GM12878 (cell line): ENCODE results near the gene PUS3. TPM values are rescaled to one million over a fixed set of nuclear protein-coding genes. Genes with fewer than 3 reads are reported as not detected.

Experiments used
- ATAC-seq: fragments of 200-7000 bp; cut with Tn5 transposase; 3 replicates; pipeline ENCODE4 v1.9.1; 2020; ENCODE audit warnings: mild to moderate bottlenecking, moderate library complexity
- BruUV-seq: library from RNA; stranded (reverse); fragments of 400-500 nt; replicated peaks from 2 replicates; lab custom pipeline; 2021; lab: Mats Ljungman, UMichigan
- CTCF ChIA-PET: fragments of 300-600 bp; sonication (Branson Sonifier 250); formaldehyde crosslinking; extraction: SDS; loops from one replicate; lab custom pipeline; 2021; ENCODE audit warnings: inconsistent platforms; lab: Yijun Ruan, JAX
- POLR2A ChIA-PET: fragments of 350-600 bp; formaldehyde crosslinking; extraction: SDS; loops from one replicate; lab custom pipeline; 2021; ENCODE audit warnings: inconsistent platforms; lab: Charles Lee
- RAD21 ChIA-PET: fragments of 300-600 bp; sonication (Branson Sonifier 250); formaldehyde crosslinking; loops from one replicate; lab custom pipeline; 2023; ENCODE audit warnings: antibody characterized with exemption; ENCODE audit not compliant: unreplicated experiment; lab: Charles Lee
- SMC1A ChIA-PET: fragments of 300-600 bp; sonication (Branson Sonifier 250); formaldehyde crosslinking; loops from one replicate; lab custom pipeline; 2023; ENCODE audit not compliant: unreplicated experiment, uncharacterized antibody; lab: Charles Lee
- DNase-seq: peaks from one replicate; pipeline ENCODE4 v3.0.0-alpha.2; 2011; ENCODE audit warnings: low read depth, low spot score
- FAIRE-seq: peaks from 3 replicates; lab custom pipeline; 2011; peaks lifted over from hg19 to GRCh38; lab: Jason Lieb, UNC
- H2AFZ ChIP-seq: 2 replicates; pipeline ENCODE4 v1.6.0; 2011; ENCODE audit warnings: low read depth, low read length, control low read depth; ENCODE audit not compliant: control insufficient read depth
- H3K27ac ChIP-seq: 2 replicates; pipeline ENCODE4 v1.5.1; 2011; ENCODE audit warnings: control low read depth; ENCODE audit not compliant: control insufficient read depth, insufficient read depth
- H3K27me3 ChIP-seq, 2 experiments: replicated peaks in 1 of 2; 2 replicates each; pipeline versions ENCODE4 v1.6.0 to v1.6.1; 2011; ENCODE audit warnings: low read length in 1 of 2; ENCODE audit not compliant: control insufficient read depth in 2 of 2, insufficient read depth in 2 of 2
- H3K36me3 ChIP-seq, 2 experiments: 2 replicates each; pipeline ENCODE4 v1.5.1; 2011; ENCODE audit warnings: low read length in 1 of 2; ENCODE audit not compliant: control insufficient read depth in 2 of 2, insufficient read depth in 2 of 2
- H3K4me1 ChIP-seq: 2 replicates; pipeline ENCODE4 v1.6.1; 2011; ENCODE audit warnings: mild to moderate bottlenecking, low read length, moderate library complexity, mixed read lengths; ENCODE audit not compliant: control insufficient read depth, insufficient read depth
- H3K4me2 ChIP-seq: 2 replicates; pipeline ENCODE4 v1.6.0; 2011; ENCODE audit warnings: control low read depth; ENCODE audit not compliant: control insufficient read depth, insufficient read depth
- H3K4me3 ChIP-seq: fragments of 200-600 bp; sonication (generic); 2 replicates; pipeline ENCODE4 v1.5.1; 2016
- H3K79me2 ChIP-seq: 2 replicates; pipeline ENCODE4 v1.6.0; 2011; ENCODE audit warnings: low read length; ENCODE audit not compliant: control insufficient read depth, insufficient read depth
- H3K9ac ChIP-seq: 2 replicates; pipeline ENCODE4 v1.8.0; 2011; ENCODE audit warnings: low read length, control low read depth, mixed read lengths; ENCODE audit not compliant: control insufficient read depth, insufficient read depth
- H3K9me3 ChIP-seq: replicated peaks from 3 replicates; pipeline ENCODE4 v1.5.1; 2011; ENCODE audit warnings: mild to moderate bottlenecking, low read length; ENCODE audit not compliant: control insufficient read depth, insufficient read depth
- H4K20me1 ChIP-seq: 2 replicates; pipeline ENCODE4 v1.6.0; 2011; ENCODE audit not compliant: control insufficient read depth, insufficient read depth
- ATF2 ChIP-seq: IDR thresholded peaks from 2 replicates; pipeline ENCODE4 v1.6.1; 2012; ENCODE audit warnings: low read length, inconsistent platforms
- CTCF ChIP-seq, 3 experiments: IDR thresholded peaks in 2 of 3; conservative IDR thresholded peaks in 1 of 3; 2 replicates each; pipeline ENCODE4 v1.5.1; 2011; ENCODE audit warnings: low read depth in 3 of 3, low read length in 3 of 3, mild to moderate bottlenecking in 3 of 3, control low read depth in 2 of 3, moderate library complexity in 2 of 3, inconsistent platforms in 1 of 3, mixed read lengths in 1 of 3; ENCODE audit not compliant: control insufficient read depth in 2 of 3, insufficient read depth in 1 of 3; ENCODE audit errors: extremely low read depth in 1 of 3
- ESRRA ChIP-seq: IDR thresholded peaks from 2 replicates; pipeline ENCODE4 v1.6.1; 2012; ENCODE audit warnings: mild to moderate bottlenecking, low read length, improper control_type of control experiment
- HDAC6 ChIP-seq: fragments of 200-600 bp; sonication (generic); IDR thresholded peaks from one replicate; pipeline ENCODE4 v1.8.0; 2017; ENCODE audit warnings: antibody characterized with exemption; ENCODE audit not compliant: unreplicated experiment
- PRDM15 ChIP-seq: fragments of 450-650 bp; formaldehyde crosslinking; IDR thresholded peaks from 2 replicates; pipeline ENCODE4 v1.4.0; 2020; ENCODE audit warnings: mild to moderate bottlenecking, moderate library complexity
- RB1 ChIP-seq: fragments of 450-650 bp; formaldehyde crosslinking; IDR thresholded peaks from 2 replicates; pipeline ENCODE4 v1.6.1; 2017; ENCODE audit warnings: mild to moderate bottlenecking, borderline replicate concordance
- RBBP5 ChIP-seq: fragments of 200-600 bp; sonication (generic); conservative IDR thresholded peaks from 2 replicates; pipeline ENCODE4 v1.6.1; 2016
- SIN3A ChIP-seq: IDR thresholded peaks from 2 replicates; pipeline ENCODE4 v1.6.1; 2012; ENCODE audit warnings: low read depth, low read length, improper control_type of control experiment
- SMARCA5 ChIP-seq: fragments of 450-650 bp; IDR thresholded peaks from 2 replicates; pipeline ENCODE4 v1.6.1; 2017; ENCODE audit warnings: mild to moderate bottlenecking
- SP1 ChIP-seq: IDR thresholded peaks from one replicate; pipeline ENCODE4 v1.6.1; 2011; ENCODE audit warnings: low read depth, low read length
- TCF3 ChIP-seq: IDR thresholded peaks from 2 replicates; pipeline ENCODE4 v1.6.1; 2012; ENCODE audit warnings: low read depth, mild to moderate bottlenecking, low read length, borderline replicate concordance; ENCODE audit not compliant: insufficient read depth
- ZNF622 ChIP-seq: fragments of 450-650 bp; IDR thresholded peaks from 2 replicates; pipeline ENCODE4 v1.6.1; 2017; ENCODE audit warnings: mild to moderate bottlenecking, inconsistent platforms
- ZZZ3 ChIP-seq: IDR thresholded peaks from 2 replicates; pipeline ENCODE4 v1.6.1; 2011; ENCODE audit warnings: low read depth; ENCODE audit not compliant: control insufficient read depth, insufficient read length
- WGBS: methylation state at CpG from one replicate; pipeline ENCODE4 v1.1.6; 2016; ENCODE audit warnings: low lambda C conversion rate; ENCODE audit not compliant: insufficient replicate concordance, insufficient coverage; ENCODE audit errors: missing lambda C conversion rate; 5-methylcytosine and 5-hydroxymethylcytosine counted together
- in situ Hi-C: fragments of 300-500 bp; cut with MboI; formaldehyde crosslinking; loops from 9 replicates; pipeline ENCODE4 v1.14.3; 2018; ENCODE audit warnings: mixed read lengths
- intact Hi-C: fragments of 100-400 bp; cut with micrococcal nuclease; formaldehyde crosslinking; loops from one replicate; pipeline ENCODE4 v1.14.2; 2022; ENCODE audit not compliant: unreplicated experiment
- polyA plus RNA-seq, 11 experiments: library from polyadenylated mRNA; depleted of rRNA in 4 of 11; unstranded in 6 of 11; stranded (reverse) in 5 of 11; fragments of >200 nt; fragmentation: Nextera tagmentation in 4 of 11; fragmentation: Illumina TruSeq in 1 of 11; extraction: Ambion mirVana in 4 of 11; extraction: Trizol in 1 of 11; gene quantifications; 1 replicate in 1 of 11; 2 replicates in 10 of 11; pipeline versions ENCODE4 v1.2.1 to v1.2.3, GENCODE V29; 2011 to 2016; ENCODE audit warnings: inconsistent platforms in 2 of 11, missing spikeins in 2 of 11, low read depth in 1 of 11
- total RNA-seq, 4 experiments: library from RNA; depleted of rRNA in 3 of 4; stranded (reverse); fragments of >200 nt in 3 of 4; fragmentation: Illumina TruSeq in 1 of 4; extraction: Trizol in 1 of 4; gene quantifications; 2 replicates each; pipeline versions ENCODE4 v1.2.1 to v1.2.3, GENCODE V29; 2013 to 2021

Gene PUS3
- total and polyA plus RNA-seq, 10 of the 15 experiments (the other 5 are each of a cell fraction or from before 2014, with no cell fraction given): 10.9 to 22.4 (median 14.3) TPM

- RAD21 ChIA-PET: interaction anchor here (1.6 kb wide), 1 partner anchor 259 kb away, joined by 8 read pairs; no protein-coding TSS in a partner anchor
- DNase-seq (no peak), FAIRE-seq (no peak), ATAC-seq (no peak)
- Histone ChIP-seq H3K9me3 (no peaks in the 10 kb centered on the region), H3K4me1 (no peaks in the 10 kb centered on the region), H3K9ac (no peak overlapping the region), H2AFZ (no peak overlapping the region), H3K4me3 (no peak overlapping the region), H3K36me3 (no peaks in the 10 kb centered on the region), H3K4me2 (no peak overlapping the region), H3K79me2 (no peaks in the 10 kb centered on the region), H4K20me1 (no peaks in the 10 kb centered on the region), H3K27ac (no peak overlapping the region), H3K27me3 (no peaks in the 10 kb centered on the region; a peak in 1 of 4 replicates)
- no TSS peak for BruUV-seq
- SMC1A ChIA-PET: interaction anchor here (1.0 kb wide), 1 partner anchor 189 kb away, joined by 3 read pairs; no protein-coding TSS in a partner anchor
- in situ Hi-C loops: no loop called here
- CTCF ChIA-PET: interaction anchor here (1.0 to 12.1 kb wide), 4 partner anchors 11 to 365 kb away, joined by 4 to 220 read pairs (median 4); no protein-coding TSS in a partner anchor
- intact Hi-C loops: no loop called here
- TF ChIP-seq RBBP5: no peak
- TF ChIP-seq CTCF (IDR thresholded peaks at IDR 0.05 in 2 of 3, conservative IDR thresholded peaks at IDR 0.05 in 1 of 3; ENCODE audit: control insufficient read depth in 2 of 3, extremely low read depth in 1 of 3, insufficient read depth in 1 of 3, low read depth in 3 of 3, low read length in 3 of 3): no peak
- no peak for TF ChIP-seq PRDM15
- no peak for TF ChIP-seq TCF3
- no peak for TF ChIP-seq SMARCA5
- TF ChIP-seq ATF2: no peak
- no peak for TF ChIP-seq ZNF622
- TF ChIP-seq HDAC6: no peak
- TF ChIP-seq SP1: no peak
- TF ChIP-seq ESRRA: no peak
- TF ChIP-seq SIN3A: no peak
- no peak for TF ChIP-seq ZZZ3
- no peak for TF ChIP-seq RB1
- 75% methylated on average over 8 of the region's 8 CpGs for WGBS
- POLR2A ChIA-PET: no interaction called here
These were observed 31.5 kb upstream of the PUS3 start for GRCh38 chr11:125934473-125934872.
